Ovary (tissue), 3 donors: ENCODE results near the gene HIVEP1.

ENCODE experiments used
- CTCF ChIP-seq, 3 donors: fragments of 450-650 bp in 2 of 3; fragments of 200-600 bp in 1 of 3; IDR thresholded peaks; one replicate each; pipeline versions ENCODE4 v1.5.1 to v1.8.0; 2016 to 2022; ENCODE audit warnings: antibody characterized with exemption in 3 of 3, mild to moderate bottlenecking in 1 of 3
- EP300 ChIP-seq: sonication (generic); formaldehyde crosslinking; IDR thresholded peaks from one replicate; pipeline ENCODE4 v1.6.1; 2017; ENCODE audit warnings: antibody characterized with exemption
- donor health status: DM: no; HTN: no; CAD: no.

- TF ChIP-seq CTCF (IDR thresholded peaks at IDR 0.05) (no peak), EP300 (no peak)
These were observed 2.9 kb upstream of the HIVEP1 start for GRCh38 chr6:12009180-12009685.
